Osteoblast (primary cell): ENCODE data around the gene CTNNBIP1. TPM values are rescaled to one million over a fixed set of nuclear protein-coding genes. Genes with fewer than 3 reads are reported as not detected.

Experiments
- DNase-seq: peaks from one replicate; pipeline ENCODE4 v3.0.0; 2011; ENCODE audit warnings: low spot score, mixed read lengths; ENCODE audit not compliant: insufficient read length; ENCODE audit errors: missing footprints
- H2AFZ ChIP-seq: 2 replicates; pipeline ENCODE4 v1.6.0; 2011; ENCODE audit warnings: mild to moderate bottlenecking, low read length
- H3K27ac ChIP-seq: 2 replicates; pipeline ENCODE4 v1.5.1; 2011; ENCODE audit warnings: mild to moderate bottlenecking, low read depth, low read length, moderate library complexity
- H3K27me3 ChIP-seq: 2 replicates; pipeline ENCODE4 v1.6.0; 2012; ENCODE audit warnings: mild to moderate bottlenecking, control low read depth, inconsistent platforms, low read length, moderate library complexity; ENCODE audit not compliant: insufficient read depth
- H3K36me3 ChIP-seq: 2 replicates; pipeline ENCODE4 v1.5.1; 2011; ENCODE audit warnings: mild to moderate bottlenecking, low read length, control low read depth, moderate library complexity; ENCODE audit not compliant: insufficient read depth
- H3K4me1 ChIP-seq: 2 replicates; pipeline ENCODE4 v1.5.1; 2011; ENCODE audit warnings: mild to moderate bottlenecking, low read length, control low read depth, moderate library complexity; ENCODE audit not compliant: insufficient read depth
- H3K4me2 ChIP-seq: 2 replicates; pipeline ENCODE4 v1.6.0; 2011; ENCODE audit warnings: mild to moderate bottlenecking, low read length; ENCODE audit not compliant: insufficient read depth
- H3K4me3 ChIP-seq: fragments of 200-600 bp; sonication (generic); 3 replicates; pipeline ENCODE4 v1.5.1; 2012; ENCODE audit warnings: mild to moderate bottlenecking, low read length, inconsistent platforms; ENCODE audit not compliant: insufficient read depth
- H3K79me2 ChIP-seq: 2 replicates; pipeline ENCODE4 v1.6.0; 2012; ENCODE audit warnings: mild to moderate bottlenecking, low read length, control low read depth, inconsistent platforms; ENCODE audit not compliant: insufficient read depth
- H3K9me3 ChIP-seq: 2 replicates; pipeline ENCODE4 v1.5.1; 2011; ENCODE audit warnings: low read depth, low read length, control low read depth
- H4K20me1 ChIP-seq: 2 replicates; pipeline ENCODE4 v1.6.0; 2012; ENCODE audit warnings: mild to moderate bottlenecking, low read length, control low read depth; ENCODE audit not compliant: insufficient read depth
- total RNA-seq: library from RNA; depleted of rRNA; stranded (reverse); fragments of >200 nt; gene quantifications from 2 replicates; pipeline ENCODE4 v1.2.3, GENCODE V29; 2012
- TF ChIP-seq, protein P1 (sequence below): IDR thresholded peaks from 2 replicates; pipeline ENCODE4 v1.5.1; 2011; ENCODE audit warnings: mild to moderate bottlenecking, low read depth, low read length, moderate library complexity; ENCODE audit errors: extremely low read depth

CTNNBIP1 gene
- total RNA-seq, 1 donor, result 18.5 TPM

- Histone ChIP-seq H3K79me2 (peaks cover 14% of the 10 kb centered on the region), H3K27me3 (no peaks in the 10 kb centered on the region), H3K4me2 (peak overlapping the region; percentile 98), H4K20me1 (no peaks in the 10 kb centered on the region), H3K9me3 (no peaks in the 10 kb centered on the region), H3K36me3 (peaks cover 4% of the 10 kb centered on the region), H3K4me1 (no peaks in the 10 kb centered on the region), H3K27ac (peak overlapping the region; percentile 87), H2AFZ (peak overlapping the region; percentile 99), H3K4me3 (peak overlapping the region; percentile 93)
- TF ChIP-seq, protein P1, sequence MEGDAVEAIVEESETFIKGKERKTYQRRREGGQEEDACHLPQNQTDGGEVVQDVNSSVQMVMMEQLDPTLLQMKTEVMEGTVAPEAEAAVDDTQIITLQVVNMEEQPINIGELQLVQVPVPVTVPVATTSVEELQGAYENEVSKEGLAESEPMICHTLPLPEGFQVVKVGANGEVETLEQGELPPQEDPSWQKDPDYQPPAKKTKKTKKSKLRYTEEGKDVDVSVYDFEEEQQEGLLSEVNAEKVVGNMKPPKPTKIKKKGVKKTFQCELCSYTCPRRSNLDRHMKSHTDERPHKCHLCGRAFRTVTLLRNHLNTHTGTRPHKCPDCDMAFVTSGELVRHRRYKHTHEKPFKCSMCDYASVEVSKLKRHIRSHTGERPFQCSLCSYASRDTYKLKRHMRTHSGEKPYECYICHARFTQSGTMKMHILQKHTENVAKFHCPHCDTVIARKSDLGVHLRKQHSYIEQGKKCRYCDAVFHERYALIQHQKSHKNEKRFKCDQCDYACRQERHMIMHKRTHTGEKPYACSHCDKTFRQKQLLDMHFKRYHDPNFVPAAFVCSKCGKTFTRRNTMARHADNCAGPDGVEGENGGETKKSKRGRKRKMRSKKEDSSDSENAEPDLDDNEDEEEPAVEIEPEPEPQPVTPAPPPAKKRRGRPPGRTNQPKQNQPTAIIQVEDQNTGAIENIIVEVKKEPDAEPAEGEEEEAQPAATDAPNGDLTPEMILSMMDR, result peak; percentile 73
- peak; percentile 86 for DNase-seq
Measured at GRCh38 chr1:9942399-9942938, 32.4 kb upstream of the CTNNBIP1 start.

DNA sequence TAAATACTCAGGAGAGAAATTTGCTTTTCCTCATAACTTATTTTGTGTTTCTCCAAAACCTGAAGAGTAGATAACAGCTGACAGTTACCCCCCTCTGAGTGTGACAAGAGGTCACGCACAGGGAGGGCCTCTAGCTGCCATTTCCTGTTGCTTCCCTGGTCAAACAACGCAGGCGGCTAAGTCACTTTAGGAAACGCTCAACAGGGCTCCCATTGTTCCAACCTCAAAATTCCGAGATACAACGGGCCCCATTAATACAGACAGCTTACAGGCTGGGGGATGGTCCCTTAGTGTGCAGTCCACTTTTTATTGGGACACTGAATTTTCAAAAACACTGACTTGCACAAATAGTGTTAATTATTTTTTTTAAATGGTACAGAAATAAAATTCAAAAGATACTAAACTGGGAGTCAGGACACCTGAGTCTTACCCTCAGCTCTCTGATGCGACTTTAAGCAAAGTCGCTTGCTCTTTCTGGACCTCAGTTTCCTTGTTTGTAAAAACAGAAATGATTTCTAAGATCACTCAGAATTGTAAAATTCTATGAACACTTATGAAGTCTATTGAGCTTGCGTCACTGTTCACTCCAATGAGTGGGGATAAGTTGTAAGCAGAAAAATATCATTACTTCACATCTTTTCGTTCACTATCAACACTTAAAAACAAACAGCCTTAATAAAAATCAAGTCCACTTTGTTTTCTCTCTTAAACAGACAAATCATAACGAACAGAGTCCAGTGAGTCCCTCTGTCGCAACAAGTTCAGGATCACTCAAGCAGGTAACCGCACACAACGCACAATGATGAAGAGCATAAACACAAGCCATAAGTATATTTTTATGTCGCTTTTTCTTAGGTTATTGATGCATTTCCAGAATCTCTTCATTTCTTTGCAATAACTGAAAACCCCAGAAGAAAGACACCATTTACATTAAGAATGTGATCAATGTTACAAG is 19.6 kb upstream of the CTNNBIP1 start:
- H3K79me2 ChIP-seq, result no peaks in the 10 kb centered on the region
- H3K27me3 ChIP-seq, result no peaks in the 10 kb centered on the region
- no peak overlapping the region for H3K4me3 ChIP-seq
- no peak overlapping the region for H3K4me2 ChIP-seq
- TF ChIP-seq, protein P1, result no peak
- H3K27ac ChIP-seq, result no peak overlapping the region
- H3K4me1 ChIP-seq, result no peaks in the 10 kb centered on the region
- no peaks in the 10 kb centered on the region for H3K9me3 ChIP-seq
- no peak overlapping the region for H2AFZ ChIP-seq
- no peaks in the 10 kb centered on the region for H4K20me1 ChIP-seq
- no peak for DNase-seq
- peaks cover 20% of the 10 kb centered on the region for H3K36me3 ChIP-seq

DNA sequence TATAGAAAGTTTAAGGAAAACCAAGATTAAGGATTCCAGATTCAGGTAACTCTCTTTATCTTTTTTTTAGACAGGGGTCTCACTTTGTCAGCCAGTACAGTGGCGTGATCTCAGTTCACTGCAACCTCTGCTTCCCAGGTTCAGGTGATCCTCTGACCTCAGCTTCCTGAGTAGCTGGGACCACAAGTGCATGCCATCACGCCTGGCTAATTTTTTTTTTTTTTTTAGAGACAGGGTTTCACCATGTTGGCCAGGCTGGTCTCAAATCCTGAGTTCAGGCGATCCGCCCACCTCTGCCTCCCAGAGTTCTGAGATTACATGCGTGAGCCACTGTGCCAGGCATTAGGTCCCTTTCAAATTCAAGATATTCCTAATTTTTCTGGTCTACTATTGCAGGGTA is 17.2 kb upstream of the CTNNBIP1 start:
- no peak for DNase-seq
- Histone ChIP-seq H2AFZ (no peak overlapping the region), H3K9me3 (no peaks in the 10 kb centered on the region), H3K4me2 (no peak overlapping the region), H3K4me3 (no peak overlapping the region), H3K36me3 (peaks cover 14% of the 10 kb centered on the region), H3K4me1 (no peaks in the 10 kb centered on the region), H3K79me2 (no peaks in the 10 kb centered on the region), H4K20me1 (no peaks in the 10 kb centered on the region), H3K27me3 (no peaks in the 10 kb centered on the region), H3K27ac (no peak overlapping the region)
- TF ChIP-seq, protein P1, result no peak

DNA sequence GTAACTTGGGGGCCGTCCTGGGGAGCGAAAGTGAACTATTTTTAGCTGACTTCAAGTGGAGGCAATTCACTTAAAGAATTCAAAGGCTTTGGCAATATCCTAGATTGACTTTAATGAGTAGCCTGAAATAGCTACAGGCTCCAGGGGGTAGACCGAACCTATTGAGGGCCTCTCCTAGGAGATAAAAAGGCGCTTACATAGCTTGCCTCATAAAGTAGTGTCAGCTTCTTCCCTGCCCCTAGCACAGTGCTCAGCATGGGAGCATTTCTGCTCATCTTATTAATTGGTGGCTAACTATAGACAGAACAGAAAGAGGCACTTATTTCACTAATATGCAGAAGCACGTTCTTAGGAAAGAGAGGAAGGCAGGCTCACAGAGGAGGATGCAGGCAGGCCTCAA is 12.3 kb upstream of the CTNNBIP1 start:
- Histone ChIP-seq H4K20me1 (no peaks in the 10 kb centered on the region), H2AFZ (no peak overlapping the region), H3K36me3 (no peaks in the 10 kb centered on the region), H3K79me2 (no peaks in the 10 kb centered on the region), H3K27me3 (peaks cover 3% of the 10 kb centered on the region), H3K4me3 (no peak overlapping the region), H3K4me2 (no peak overlapping the region), H3K9me3 (no peaks in the 10 kb centered on the region), H3K27ac (no peak overlapping the region), H3K4me1 (no peaks in the 10 kb centered on the region)
- TF ChIP-seq, protein P1, result no peak
- DNase-seq, result no peak
